Muscle layer of duodenum (tissue), 2 donors: ENCODE measurements around the gene MYOD1.

Experiments used
- H3K27ac ChIP-seq: one replicate; pipeline ENCODE4 v1.7.0; 2013; ENCODE audit warnings: mild to moderate bottlenecking, low read length
- H3K27me3 ChIP-seq: one replicate; pipeline ENCODE4 v1.7.0; 2013; ENCODE audit warnings: low read depth, mild to moderate bottlenecking, control low read depth, low read length
- H3K36me3 ChIP-seq, 2 donors: one replicate each; pipeline ENCODE4 v1.7.0; 2013; ENCODE audit warnings: low read length in 2 of 2, control low read depth in 1 of 2, mild to moderate bottlenecking in 1 of 2; ENCODE audit not compliant: insufficient read depth in 2 of 2, control insufficient read depth in 1 of 2
- H3K4me1 ChIP-seq, 2 donors: one replicate each; pipeline ENCODE4 v1.7.0; 2013; ENCODE audit warnings: low read length in 2 of 2, mild to moderate bottlenecking in 2 of 2, control low read depth in 1 of 2, moderate library complexity in 1 of 2; ENCODE audit not compliant: insufficient read depth in 2 of 2, control insufficient read depth in 1 of 2
- H3K4me3 ChIP-seq, 2 donors: one replicate each; pipeline ENCODE4 v1.7.0; 2013; ENCODE audit warnings: low read length in 2 of 2, low read depth in 1 of 2, mild to moderate bottlenecking in 1 of 2
- H3K9me3 ChIP-seq, 2 donors: one replicate each; pipeline ENCODE4 v1.7.0; 2013; ENCODE audit warnings: low read length in 2 of 2, control low read depth in 1 of 2, mild to moderate bottlenecking in 1 of 2; ENCODE audit not compliant: control insufficient read depth in 1 of 2
- donor health status: healthy.

Gene MYOD1

GRCh38 chr11:17692931-17693330 is 26.4 kb upstream of the MYOD1 start:
- Histone ChIP-seq H3K27me3 (peaks cover 27% of the 10 kb centered on the region), H3K36me3 (no peaks in the 10 kb centered on the region), H3K9me3 (no peaks in the 10 kb centered on the region), H3K4me1 (no peaks in the 10 kb centered on the region), H3K27ac (no peak overlapping the region), H3K4me3 (no peak overlapping the region)

- Histone ChIP-seq H3K27me3 (peaks cover 27% of the 10 kb centered on the region), H3K9me3 (no peaks in the 10 kb centered on the region), H3K4me3 (no peak overlapping the region), H3K36me3 (no peaks in the 10 kb centered on the region), H3K27ac (no peak overlapping the region), H3K4me1 (no peaks in the 10 kb centered on the region)
Measured at GRCh38 chr11:17693531-17693930, 25.8 kb upstream of the MYOD1 start.

GRCh38 chr11:17694494-17695110 is 24.8 kb upstream of the MYOD1 start:
- H3K9me3 ChIP-seq: no peaks in the 10 kb centered on the region
- H3K27me3 ChIP-seq: peaks cover 27% of the 10 kb centered on the region
- no peaks in the 10 kb centered on the region for H3K4me1 ChIP-seq
- no peak overlapping the region for H3K4me3 ChIP-seq
- H3K27ac ChIP-seq: no peak overlapping the region
- H3K36me3 ChIP-seq: no peaks in the 10 kb centered on the region

GRCh38 chr11:17695454-17696441 is 23.6 kb upstream of the MYOD1 start:
- H3K4me1 ChIP-seq: no peaks in the 10 kb centered on the region
- H3K4me3 ChIP-seq: no peak overlapping the region
- peaks cover 27% of the 10 kb centered on the region for H3K27me3 ChIP-seq
- no peaks in the 10 kb centered on the region for H3K9me3 ChIP-seq
- no peaks in the 10 kb centered on the region for H3K36me3 ChIP-seq
- H3K27ac ChIP-seq: no peak overlapping the region

DNA sequence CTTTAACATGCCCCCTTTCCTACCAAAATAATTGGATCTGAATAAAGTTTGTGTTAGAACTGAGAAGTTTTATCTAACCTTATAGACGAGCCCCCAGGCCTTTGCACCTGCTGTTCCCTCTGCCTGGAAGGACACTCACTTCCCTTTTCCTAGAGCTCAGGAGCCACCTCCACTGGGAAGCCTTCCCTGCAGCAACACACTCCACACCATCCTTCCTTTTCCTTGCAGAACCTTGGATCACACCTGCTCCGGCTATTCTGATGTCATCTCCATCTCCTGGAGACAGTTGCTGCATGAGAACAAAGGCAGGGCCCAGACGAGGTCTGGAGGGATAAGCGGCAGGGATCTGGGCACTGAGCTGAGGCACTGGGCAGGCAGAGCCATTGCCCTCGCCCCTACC is 22.6 kb upstream of the MYOD1 start:
- peaks cover 27% of the 10 kb centered on the region for H3K27me3 ChIP-seq
- no peaks in the 10 kb centered on the region for H3K9me3 ChIP-seq
- no peak overlapping the region for H3K27ac ChIP-seq
- H3K4me3 ChIP-seq: no peak overlapping the region
- H3K4me1 ChIP-seq: no peaks in the 10 kb centered on the region
- H3K36me3 ChIP-seq: no peaks in the 10 kb centered on the region

GRCh38 chr11:17697175-17697949 is 22.0 kb upstream of the MYOD1 start:
- H3K4me3 ChIP-seq: no peak overlapping the region
- H3K36me3 ChIP-seq: no peaks in the 10 kb centered on the region
- H3K27ac ChIP-seq: no peak overlapping the region
- peaks cover 23% of the 10 kb centered on the region for H3K27me3 ChIP-seq
- H3K9me3 ChIP-seq: no peaks in the 10 kb centered on the region
- no peaks in the 10 kb centered on the region for H3K4me1 ChIP-seq

DNA sequence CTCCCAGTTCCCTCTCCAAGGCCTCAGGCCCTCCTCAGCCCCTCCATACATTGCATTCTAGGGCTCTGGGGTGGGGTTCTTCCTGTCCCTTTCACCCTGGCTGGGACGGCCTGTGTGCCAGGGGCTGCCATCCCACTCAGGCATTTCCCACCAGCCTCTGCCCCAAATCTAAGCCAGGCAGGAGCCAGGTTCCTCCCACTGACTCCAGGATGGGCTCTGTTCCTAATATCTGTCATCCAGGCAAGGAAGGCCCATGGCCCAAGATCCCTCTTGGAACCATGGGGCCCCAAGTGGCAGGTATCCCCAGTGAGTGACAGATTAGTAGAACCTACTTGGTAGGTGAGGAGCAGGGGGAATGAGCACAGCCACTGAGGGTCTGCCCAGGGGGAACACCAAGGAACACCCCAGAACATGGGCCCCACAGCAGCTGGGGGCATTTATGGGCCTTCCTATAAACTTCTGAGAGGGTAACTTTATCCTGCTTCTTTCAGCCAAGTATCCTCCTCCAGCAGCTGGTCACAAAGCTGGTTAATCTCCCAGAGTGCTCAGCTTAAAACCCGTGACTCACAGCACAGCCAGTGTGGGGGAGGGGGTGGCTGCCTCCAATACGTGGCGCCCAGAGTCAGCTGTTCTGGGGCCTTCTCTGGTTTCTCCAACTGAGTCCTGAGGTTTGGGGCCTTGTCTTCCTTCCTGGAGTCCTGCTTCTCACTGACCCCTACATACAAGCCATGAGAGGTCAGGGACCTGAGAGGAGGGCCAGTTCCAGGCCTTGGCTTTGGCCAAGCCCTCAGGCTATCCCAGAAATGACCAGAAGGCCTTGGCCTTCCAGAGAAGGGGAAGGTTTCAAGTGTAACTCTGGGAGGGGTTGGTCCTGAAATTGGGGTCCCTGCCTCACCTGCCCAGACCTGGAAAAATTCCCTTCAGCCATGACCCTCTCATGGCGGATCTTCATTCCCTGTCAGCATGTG is 19.9 kb upstream of the MYOD1 start:
- H3K4me3 ChIP-seq: no peak overlapping the region
- peaks cover 17% of the 10 kb centered on the region for H3K27me3 ChIP-seq
- H3K36me3 ChIP-seq: no peaks in the 10 kb centered on the region
- no peaks in the 10 kb centered on the region for H3K4me1 ChIP-seq
- no peak overlapping the region for H3K27ac ChIP-seq
- H3K9me3 ChIP-seq: no peaks in the 10 kb centered on the region

DNA sequence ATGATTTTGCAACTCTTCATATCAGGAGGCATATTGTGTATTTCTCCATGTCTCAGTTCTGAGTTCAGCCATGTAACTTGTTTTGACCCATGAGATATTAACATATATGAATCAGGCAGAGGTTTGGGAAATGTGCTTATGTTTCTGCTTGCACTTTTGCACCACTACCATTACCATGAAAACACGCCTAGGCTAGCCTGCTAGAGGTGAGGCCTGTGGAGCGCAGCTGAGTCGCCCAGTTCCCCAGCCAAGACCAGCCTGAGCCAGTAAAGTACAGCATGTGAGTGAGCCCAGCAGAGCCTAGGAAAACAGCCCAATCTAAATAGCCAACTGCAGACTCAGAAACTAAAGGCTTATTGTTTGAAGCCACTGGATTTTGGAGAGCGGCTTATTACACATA is 18.4 kb upstream of the MYOD1 start:
- Histone ChIP-seq H3K27ac (no peak overlapping the region), H3K9me3 (no peaks in the 10 kb centered on the region), H3K36me3 (no peaks in the 10 kb centered on the region), H3K27me3 (peaks cover 9% of the 10 kb centered on the region), H3K4me1 (no peaks in the 10 kb centered on the region), H3K4me3 (no peak overlapping the region)

- Histone ChIP-seq H3K36me3 (no peaks in the 10 kb centered on the region), H3K27me3 (no peaks in the 10 kb centered on the region), H3K9me3 (no peaks in the 10 kb centered on the region), H3K4me1 (no peaks in the 10 kb centered on the region), H3K27ac (no peak overlapping the region), H3K4me3 (no peak overlapping the region)
Measured at GRCh38 chr11:17702876-17703275, 16.5 kb upstream of the MYOD1 start.

- no peak overlapping the region for H3K27ac ChIP-seq
- no peaks in the 10 kb centered on the region for H3K27me3 ChIP-seq
- H3K4me1 ChIP-seq: no peaks in the 10 kb centered on the region
- H3K36me3 ChIP-seq: no peaks in the 10 kb centered on the region
- H3K4me3 ChIP-seq: no peak overlapping the region
- H3K9me3 ChIP-seq: no peaks in the 10 kb centered on the region
Measured at GRCh38 chr11:17703951-17704350, 15.4 kb upstream of the MYOD1 start.
